Stimulated activated CD4-positive, alpha-beta T cell treated with anti-CD3 and anti-CD28 coated beads, Interleukin-2, amount 100 ng/mL, for 4 hours (primary cell): ENCODE data around the gene B4GALT1.
"Not testable (repeated sequence)": the region's sequence is repeated elsewhere in the genome, so short reads cannot be mapped to it uniquely, and the experiment has no call there.

Experiments used
- DNase-seq: peaks from one replicate; pipeline ENCODE4 v3.0.0-alpha.2; 2020; ENCODE audit warnings: low read depth

Gene B4GALT1

DNA sequence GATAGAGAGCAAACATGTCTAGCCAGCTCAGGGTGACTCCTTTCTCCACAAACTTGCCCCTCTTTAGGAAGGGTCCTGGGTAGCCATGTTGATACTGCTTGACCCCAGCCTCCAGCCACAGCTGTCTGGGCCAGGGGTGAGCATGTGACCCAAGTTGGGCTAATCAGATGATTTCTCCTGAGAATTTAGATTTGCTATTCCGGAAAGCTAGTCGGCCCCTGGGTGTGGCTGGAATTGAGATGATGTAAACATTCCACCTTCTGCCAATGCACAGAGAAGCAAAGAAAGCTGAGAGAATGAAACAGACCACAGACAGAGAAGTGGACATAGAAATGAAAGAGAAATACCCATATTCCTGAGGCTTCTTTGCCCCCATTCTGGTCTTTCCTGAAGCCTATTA is 17.8 kb upstream of the B4GALT1 start:
- no peak for DNase-seq

DNA sequence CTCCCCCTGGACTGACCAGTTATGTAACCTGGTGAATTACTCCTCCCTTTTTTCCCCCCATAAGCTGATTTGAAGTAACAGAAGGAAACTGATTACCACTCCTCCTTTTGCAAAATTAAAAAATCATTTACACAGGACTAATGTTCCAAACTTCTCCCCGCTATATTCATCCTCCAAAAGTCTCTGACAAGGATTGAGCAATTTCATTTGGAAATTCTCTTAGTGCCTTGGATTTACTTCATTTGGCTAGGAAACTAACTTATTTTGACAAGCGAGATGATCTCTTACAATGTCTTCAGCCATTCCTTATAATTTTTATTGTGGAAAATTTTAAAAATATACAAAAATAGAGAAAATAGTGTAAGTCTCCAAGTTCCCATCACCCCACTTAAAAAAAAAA is 15.4 kb upstream of the B4GALT1 start:
- DNase-seq, result no peak

GRCh38 chr9:33180526-33181184 is 13.5 kb upstream of the B4GALT1 start:
- no peak for DNase-seq

GRCh38 chr9:33178972-33179697 is 12.0 kb upstream of the B4GALT1 start:
- DNase-seq, result no peak

DNA sequence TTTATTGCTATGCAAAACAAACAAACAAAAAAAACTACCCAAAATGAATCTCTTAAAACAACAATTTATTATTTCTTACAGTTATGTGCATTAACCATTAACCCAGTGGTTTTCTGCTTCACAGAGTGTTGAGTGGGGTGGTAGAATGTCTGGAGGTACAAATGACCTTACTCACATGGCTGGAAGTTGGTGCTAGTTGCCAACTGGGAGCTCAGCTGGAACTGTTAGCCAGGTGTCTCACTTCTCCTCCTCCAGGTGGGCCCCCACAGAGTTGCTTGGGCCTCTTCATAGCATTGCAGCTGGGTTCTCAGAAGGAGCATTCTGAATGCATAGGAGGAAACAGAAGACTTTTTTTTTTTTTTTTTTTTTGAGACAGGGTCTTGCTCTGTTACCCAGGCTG is 10.5 kb upstream of the B4GALT1 start:
- DNase-seq, result no peak

GRCh38 chr9:33177086-33177485 is 9.9 kb upstream of the B4GALT1 start:
- DNase-seq, result no peak

DNA sequence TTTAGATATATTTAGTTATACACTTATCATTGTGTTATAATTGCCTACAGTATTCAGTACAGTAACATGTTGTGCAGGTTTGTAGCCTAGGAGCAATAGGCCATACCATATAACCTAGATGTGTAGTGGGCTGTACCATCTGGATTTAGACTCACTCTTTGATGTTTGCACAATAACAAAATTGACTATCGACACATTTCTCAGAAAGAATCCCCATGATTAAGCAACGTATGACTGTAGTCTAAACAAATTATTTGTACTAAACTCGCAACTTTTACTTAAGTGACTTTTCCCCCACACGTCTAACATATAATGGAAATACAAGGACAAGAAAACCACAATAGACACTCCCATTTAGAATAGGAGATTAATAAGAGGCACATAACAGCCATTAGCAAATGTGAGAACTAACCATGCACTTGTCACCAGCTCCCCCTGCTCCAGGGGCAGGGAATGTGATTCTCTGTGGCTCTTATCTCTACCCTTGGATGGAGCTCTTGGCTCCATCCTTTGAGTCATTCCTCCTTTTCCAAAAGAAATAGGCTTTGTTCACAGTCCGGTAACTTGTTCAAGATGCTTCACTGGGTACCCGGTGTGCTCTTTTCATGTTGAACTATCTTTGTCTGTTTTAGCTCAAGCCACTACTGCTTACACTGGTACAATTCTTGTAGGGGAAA is 8.7 kb upstream of the B4GALT1 start:
- no peak for DNase-seq

GRCh38 chr9:33172256-33173238 is 5.4 kb upstream of the B4GALT1 start:
- DNase-seq, result no peak

GRCh38 chr9:33170464-33171415 is 3.6 kb upstream of the B4GALT1 start:
- no peak for DNase-seq

DNA sequence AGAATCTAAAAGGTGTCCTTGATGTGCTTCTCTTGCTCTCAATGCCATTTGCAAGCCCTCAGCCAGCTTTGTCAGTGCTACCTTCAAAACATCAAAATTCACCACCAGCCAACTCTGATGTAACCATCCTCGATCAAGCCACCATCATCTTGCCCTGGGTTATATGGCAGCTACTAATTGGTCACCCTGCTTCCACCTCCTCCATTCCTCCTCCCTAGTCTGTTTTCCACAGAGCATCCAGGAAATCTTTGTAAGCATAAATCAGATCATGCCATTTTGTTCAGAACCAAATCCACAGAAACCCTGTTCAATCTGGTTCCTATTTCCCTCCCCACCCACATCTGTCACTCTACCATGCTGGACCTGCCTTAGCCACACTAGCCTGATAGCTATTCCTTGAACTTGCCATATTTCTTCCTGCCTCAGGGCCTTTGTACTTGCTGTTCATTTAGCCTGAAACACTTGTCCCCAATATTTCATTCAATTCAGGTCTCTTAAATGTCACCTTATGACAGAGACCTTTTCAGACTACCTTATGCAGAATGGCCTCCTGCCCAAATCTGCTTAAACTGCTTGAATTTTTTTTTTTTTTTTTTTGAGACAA is 1.9 kb upstream of the B4GALT1 start:
- DNase-seq, result no peak

GRCh38 chr9:33167972-33168461 is 881 bp upstream of the B4GALT1 start:
- no peak for DNase-seq

- no peak for DNase-seq
Observed at GRCh38 chr9:33166231-33167083, 679 bp downstream of the B4GALT1 start.

DNA sequence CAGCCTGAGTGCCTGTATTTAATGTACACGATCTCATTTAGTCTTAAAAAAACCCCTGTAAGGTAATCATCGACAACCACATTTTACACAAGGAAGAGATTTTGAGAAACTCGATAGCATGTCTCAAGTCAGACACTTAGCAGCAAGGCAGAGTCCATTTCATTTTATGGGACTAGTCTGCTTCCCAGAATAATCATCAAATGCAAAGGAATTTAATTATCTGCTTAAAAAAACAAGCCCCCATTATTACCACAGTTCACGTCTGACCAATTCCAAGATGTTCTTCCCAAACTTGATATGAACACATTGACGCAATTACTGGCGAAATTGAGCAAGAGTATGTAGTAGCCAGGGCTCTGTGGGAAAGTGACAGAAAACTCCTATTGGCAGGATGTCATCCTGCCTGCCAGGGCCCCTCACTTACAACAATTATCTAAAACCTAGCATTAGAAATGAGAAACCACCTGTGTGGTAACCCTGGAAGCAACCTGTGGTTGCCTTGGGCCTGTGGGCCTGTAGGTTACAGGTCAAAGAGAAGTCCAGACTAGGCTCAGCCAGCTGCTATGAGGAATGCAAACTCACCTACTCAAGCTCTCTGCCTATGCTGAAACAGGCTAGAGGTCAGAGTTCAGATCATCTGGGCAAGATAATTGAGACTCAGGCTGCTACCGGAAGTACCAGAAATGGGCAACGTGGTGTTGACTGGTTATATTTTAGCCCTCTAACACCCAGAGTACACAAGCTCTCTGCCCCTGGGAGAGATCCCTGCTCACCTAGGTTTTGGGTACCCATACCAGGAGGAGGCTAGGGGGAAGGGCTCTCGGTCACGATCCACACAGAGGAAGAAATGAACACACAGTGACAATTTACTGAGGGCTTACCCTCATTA is 1.6 kb downstream of the B4GALT1 start:
- DNase-seq, result no peak

- not testable (repeated sequence) for DNase-seq
Observed at GRCh38 chr9:33164921-33165262, 2.2 kb downstream of the B4GALT1 start.

DNA sequence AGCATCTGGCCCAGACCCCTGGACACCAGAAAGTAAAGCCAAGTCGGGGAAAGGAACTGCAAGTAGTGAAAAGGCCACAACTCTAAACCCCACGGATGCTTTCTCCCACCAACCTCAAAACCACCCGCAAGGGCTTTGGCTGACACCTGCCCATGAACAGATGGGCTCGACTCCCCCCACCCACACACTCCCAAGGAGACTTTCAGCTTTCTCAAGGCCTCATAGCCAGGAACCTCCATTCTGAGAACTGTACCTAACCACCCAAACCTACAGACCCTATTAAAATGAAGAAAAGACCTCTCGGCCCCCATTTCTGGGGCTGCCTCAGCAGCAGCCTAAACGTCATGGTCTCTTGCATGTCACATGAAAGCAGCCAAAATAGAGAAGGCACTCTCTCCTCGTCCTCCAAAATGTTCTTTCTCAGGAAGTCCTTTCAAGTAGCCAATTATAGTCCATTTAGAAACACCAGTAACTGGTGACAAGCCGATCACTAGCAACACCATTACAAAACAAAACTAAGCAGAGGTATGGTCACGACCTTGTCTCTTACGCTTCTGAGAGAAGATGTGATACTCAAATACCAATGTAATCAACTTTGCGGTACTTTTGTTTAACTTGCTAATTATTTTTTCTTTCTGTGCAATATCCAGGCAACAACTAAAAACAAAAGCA is 2.9 kb downstream of the B4GALT1 start:
- DNase-seq, result no peak

- DNase-seq, result no peak
Observed at GRCh38 chr9:33163433-33164137, 3.6 kb downstream of the B4GALT1 start.

- DNase-seq, result no peak
Observed at GRCh38 chr9:33162721-33163311, 4.3 kb downstream of the B4GALT1 start.
